ENCODE results near the gene ERBB4. TPM values are rescaled to one million over a fixed set of nuclear protein-coding genes. Genes with fewer than 3 reads are reported as not detected.

Gene ERBB4
- total and polyA plus RNA-seq, 10 of the 15 experiments (the other 5 are each of a cell fraction or from before 2014, with no cell fraction given), result under 0.01 to 0.23 (median 0.01) TPM; not detected in 4

DNA sequence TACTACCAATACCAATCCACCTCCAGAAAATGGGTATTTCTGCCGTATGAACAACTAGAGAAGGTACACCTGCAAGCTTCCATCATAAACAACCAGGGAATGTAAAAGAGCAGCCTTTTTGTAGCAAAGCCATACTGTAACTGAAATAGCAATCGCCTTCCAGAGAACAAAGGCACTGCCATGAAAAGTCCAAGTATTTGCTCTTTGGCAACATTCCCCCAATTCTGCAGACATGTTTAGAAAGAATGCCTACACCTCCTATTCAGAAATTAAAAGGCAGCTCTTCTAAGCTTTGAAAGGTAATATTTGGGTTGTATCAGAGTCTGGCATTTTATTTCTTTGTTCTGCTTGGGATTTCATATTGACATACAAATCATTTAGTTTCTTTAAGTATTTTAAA lies 487.7 kb downstream of the ERBB4 start:
- WGBS (ENCODE audit: insufficient coverage, insufficient replicate concordance, low lambda C conversion rate, missing lambda C conversion rate), result 58% methylated on average over 2 of the region's 2 CpGs
- POLR2A ChIA-PET, result no interaction called here
- SMC1A ChIA-PET (ENCODE audit: uncharacterized antibody, unreplicated experiment), result no interaction called here

More for the DNA sequence above, 487.7 kb downstream of the ERBB4 start:
- H3K36me3 ChIP-seq (ENCODE audit: control insufficient read depth in 2 of 2, insufficient read depth in 2 of 2, low read length in 1 of 2), result no peaks in the 10 kb centered on the region
- no peaks in the 10 kb centered on the region for H3K4me1 ChIP-seq (ENCODE audit: control insufficient read depth, insufficient read depth, low read length)
- no peak overlapping the region for H3K27ac ChIP-seq (ENCODE audit: control insufficient read depth, insufficient read depth)
- H3K79me2 ChIP-seq (ENCODE audit: control insufficient read depth, insufficient read depth, low read length), result no peaks in the 10 kb centered on the region
- no peak for DNase-seq (ENCODE audit: low read depth, low spot score)
- ATAC-seq, result no peak
- no peaks in the 10 kb centered on the region for H3K27me3 ChIP-seq (replicated peaks in 1 of 2; ENCODE audit: control insufficient read depth in 2 of 2, insufficient read depth in 2 of 2, low read length in 1 of 2)
- no peak overlapping the region for H2AFZ ChIP-seq (ENCODE audit: control insufficient read depth, low read depth, low read length)
- H3K9me3 ChIP-seq (replicated peaks; ENCODE audit: control insufficient read depth, insufficient read depth, low read length), result no peaks in the 10 kb centered on the region; the same call in 2 of the 3 replicates
- CTCF ChIA-PET, result interaction anchor here (2.3 kb wide), 1 partner anchor 9 kb away, joined by 9 read pairs; no protein-coding TSS in a partner anchor
- no peak overlapping the region for H3K9ac ChIP-seq (ENCODE audit: control insufficient read depth, insufficient read depth, low read length)
- no peak for FAIRE-seq
- intact Hi-C loops (cut with micrococcal nuclease; ENCODE audit: unreplicated experiment) (no loop called here), in situ Hi-C loops (cut with MboI) (no loop called here)
- H3K4me2 ChIP-seq (ENCODE audit: control insufficient read depth, insufficient read depth), result no peak overlapping the region
- RAD21 ChIA-PET (ENCODE audit: unreplicated experiment), result no interaction called here
- BruUV-seq (replicated peaks), result no TSS peak
- no peak for TF ChIP-seq MEF2A (IDR thresholded peaks at IDR 0.05; ENCODE audit: insufficient read depth, low read depth, low read length)
- TF ChIP-seq PML (IDR thresholded peaks at IDR 0.05; ENCODE audit: low read length), result no peak
- no peak for TF ChIP-seq SP1 (IDR thresholded peaks at IDR 0.05; ENCODE audit: low read depth, low read length)
- no peak for TF ChIP-seq HCFC1 (IDR thresholded peaks at IDR 0.05; ENCODE audit: low read length)
- TF ChIP-seq, protein P1, sequence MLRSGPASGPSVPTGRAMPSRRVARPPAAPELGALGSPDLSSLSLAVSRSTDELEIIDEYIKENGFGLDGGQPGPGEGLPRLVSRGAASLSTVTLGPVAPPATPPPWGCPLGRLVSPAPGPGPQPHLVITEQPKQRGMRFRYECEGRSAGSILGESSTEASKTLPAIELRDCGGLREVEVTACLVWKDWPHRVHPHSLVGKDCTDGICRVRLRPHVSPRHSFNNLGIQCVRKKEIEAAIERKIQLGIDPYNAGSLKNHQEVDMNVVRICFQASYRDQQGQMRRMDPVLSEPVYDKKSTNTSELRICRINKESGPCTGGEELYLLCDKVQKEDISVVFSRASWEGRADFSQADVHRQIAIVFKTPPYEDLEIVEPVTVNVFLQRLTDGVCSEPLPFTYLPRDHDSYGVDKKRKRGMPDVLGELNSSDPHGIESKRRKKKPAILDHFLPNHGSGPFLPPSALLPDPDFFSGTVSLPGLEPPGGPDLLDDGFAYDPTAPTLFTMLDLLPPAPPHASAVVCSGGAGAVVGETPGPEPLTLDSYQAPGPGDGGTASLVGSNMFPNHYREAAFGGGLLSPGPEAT (IDR thresholded peaks at IDR 0.05; ENCODE audit: low read depth), result no peak
- TF ChIP-seq NFXL1 (IDR thresholded peaks at IDR 0.05; ENCODE audit: borderline replicate concordance), result no peak
- TF ChIP-seq, protein P2, sequence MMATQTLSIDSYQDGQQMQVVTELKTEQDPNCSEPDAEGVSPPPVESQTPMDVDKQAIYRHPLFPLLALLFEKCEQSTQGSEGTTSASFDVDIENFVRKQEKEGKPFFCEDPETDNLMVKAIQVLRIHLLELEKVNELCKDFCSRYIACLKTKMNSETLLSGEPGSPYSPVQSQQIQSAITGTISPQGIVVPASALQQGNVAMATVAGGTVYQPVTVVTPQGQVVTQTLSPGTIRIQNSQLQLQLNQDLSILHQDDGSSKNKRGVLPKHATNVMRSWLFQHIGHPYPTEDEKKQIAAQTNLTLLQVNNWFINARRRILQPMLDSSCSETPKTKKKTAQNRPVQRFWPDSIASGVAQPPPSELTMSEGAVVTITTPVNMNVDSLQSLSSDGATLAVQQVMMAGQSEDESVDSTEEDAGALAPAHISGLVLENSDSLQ (IDR thresholded peaks at IDR 0.05), result no peak
- no peak for TF ChIP-seq EED (IDR thresholded peaks at IDR 0.05; ENCODE audit: low read depth)
- TF ChIP-seq ZNF384 (IDR thresholded peaks at IDR 0.05; ENCODE audit: borderline replicate concordance, low read depth, low read length), result no peak
- TF ChIP-seq, protein P3, sequence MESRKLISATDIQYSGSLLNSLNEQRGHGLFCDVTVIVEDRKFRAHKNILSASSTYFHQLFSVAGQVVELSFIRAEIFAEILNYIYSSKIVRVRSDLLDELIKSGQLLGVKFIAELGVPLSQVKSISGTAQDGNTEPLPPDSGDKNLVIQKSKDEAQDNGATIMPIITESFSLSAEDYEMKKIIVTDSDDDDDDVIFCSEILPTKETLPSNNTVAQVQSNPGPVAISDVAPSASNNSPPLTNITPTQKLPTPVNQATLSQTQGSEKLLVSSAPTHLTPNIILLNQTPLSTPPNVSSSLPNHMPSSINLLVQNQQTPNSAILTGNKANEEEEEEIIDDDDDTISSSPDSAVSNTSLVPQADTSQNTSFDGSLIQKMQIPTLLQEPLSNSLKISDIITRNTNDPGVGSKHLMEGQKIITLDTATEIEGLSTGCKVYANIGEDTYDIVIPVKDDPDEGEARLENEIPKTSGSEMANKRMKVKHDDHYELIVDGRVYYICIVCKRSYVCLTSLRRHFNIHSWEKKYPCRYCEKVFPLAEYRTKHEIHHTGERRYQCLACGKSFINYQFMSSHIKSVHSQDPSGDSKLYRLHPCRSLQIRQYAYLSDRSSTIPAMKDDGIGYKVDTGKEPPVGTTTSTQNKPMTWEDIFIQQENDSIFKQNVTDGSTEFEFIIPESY (IDR thresholded peaks at IDR 0.05), result no peak
- H3K4me3 ChIP-seq, result no peak overlapping the region
- no peaks in the 10 kb centered on the region for H4K20me1 ChIP-seq (ENCODE audit: control insufficient read depth, insufficient read depth)
